GM19043 (cell line): Measurements from ENCODE around the gene PRKAG2.
"Not testable (repeated sequence)": the region's sequence is repeated elsewhere in the genome, so short reads cannot be mapped to it uniquely, and the experiment has no call there.

Experiments
- ATAC-seq: cut with Tn5 transposase; IDR thresholded peaks from one replicate; pipeline ENCODE4 v1.9.1; 2021; ENCODE audit warnings: low read depth; ENCODE audit not compliant: unreplicated experiment

The PRKAG2 gene

DNA sequence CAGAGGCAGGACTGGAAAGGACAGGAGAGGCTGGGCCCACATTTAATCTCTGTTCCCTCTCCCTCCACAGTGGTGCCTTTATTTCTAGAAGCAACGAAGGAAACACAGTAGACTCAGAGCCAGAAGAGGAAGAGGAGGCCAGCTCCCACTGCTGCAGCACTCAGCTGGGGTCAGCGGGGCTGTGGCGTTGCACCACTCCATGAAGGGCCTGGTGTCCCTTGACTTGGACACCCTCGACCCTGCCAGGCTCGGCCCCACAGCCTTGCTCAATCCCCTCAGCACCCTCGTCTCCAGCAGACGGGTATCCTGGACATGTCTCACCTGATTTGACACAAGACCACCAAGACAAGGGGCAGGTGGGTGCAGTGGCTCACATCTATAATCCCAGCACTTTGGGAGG lies 38.8 kb downstream of the PRKAG2 start:
- no peak for ATAC-seq

DNA sequence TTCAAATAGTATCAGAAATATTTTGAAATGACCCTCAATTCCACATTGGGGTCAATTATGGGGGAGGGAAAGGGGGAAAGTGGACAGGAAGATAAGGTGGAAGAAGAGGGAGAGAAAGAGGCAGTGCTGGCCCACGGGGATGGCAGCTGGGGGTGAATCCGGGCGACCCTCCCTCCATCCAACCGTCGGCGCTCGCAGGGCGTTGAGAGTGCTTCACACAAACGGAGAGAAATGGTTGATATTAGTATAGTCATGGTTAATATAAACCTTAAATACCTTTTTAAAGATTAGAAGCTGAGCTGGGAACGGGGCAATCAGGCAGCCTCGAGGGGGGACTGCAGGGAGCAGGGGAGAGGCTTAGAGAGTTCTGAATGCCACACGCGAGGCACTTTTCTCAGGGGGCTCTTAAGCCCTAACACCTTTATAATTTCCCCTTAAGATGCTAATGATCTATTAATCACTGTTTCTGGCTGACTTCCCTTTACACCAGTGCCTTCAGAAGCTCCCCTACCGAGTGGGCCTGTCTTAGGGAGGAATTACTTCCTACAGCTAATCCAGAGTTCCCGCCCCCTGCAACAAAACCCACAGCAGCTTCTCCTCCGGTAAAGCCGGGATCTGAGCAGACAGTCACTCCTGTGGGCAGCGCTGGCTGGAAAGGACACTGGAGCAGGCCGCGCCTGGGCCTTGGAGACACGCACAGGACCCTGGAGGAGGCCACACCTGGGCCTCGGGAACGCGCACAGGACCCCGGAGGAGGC lies 39.5 kb downstream of the PRKAG2 start:
- ATAC-seq: no peak

DNA sequence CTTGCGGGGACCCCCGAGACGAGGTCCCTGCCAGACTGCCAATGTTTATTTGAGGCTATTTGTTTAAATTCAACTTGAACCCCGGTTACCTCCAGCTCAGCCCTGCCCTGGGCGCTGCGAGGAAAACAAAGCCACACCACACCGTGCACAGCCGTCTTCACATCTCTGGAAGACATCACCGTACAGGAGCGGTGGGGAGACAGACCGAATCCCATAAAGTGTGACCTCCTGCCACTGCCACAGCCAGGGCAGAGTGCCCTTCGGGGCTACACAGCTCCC lies 40.0 kb downstream of the PRKAG2 start:
- ATAC-seq: no peak

DNA sequence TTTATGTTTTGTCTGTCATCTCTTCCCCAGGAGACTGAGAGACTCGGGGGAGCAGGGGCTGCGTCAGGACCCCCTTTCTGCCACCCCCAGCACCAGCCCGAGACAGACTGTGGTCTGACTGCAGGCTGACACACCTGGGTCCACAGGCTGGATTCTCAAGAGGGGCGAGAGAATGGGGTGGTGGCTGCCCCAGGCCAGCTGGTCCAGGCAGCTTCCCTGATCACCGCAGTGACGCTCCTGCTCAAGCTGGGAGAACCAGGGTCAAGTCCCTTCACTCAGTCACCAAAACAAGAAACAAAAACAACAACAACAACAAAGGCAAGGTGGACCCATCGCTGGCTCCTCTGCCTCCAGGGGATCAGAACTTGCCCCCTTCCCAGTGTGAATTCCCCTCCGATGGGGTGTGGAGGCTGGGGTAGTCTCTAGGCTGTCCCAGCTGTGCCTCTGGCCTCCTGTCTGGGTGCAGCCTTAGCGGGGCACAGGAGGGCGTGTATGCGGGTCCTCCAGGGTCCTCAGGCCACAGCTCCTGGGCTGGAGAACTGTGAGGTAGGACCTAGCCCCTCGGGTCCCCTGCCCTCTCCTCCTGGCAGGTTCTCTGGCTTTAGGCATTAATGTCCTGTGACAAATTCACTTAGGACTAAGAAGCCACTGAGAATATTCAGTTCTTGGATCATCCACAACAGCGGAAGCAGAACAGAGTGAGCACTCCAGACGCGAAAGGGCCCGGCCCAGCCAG lies 40.6 kb downstream of the PRKAG2 start:
- ATAC-seq: no peak

DNA sequence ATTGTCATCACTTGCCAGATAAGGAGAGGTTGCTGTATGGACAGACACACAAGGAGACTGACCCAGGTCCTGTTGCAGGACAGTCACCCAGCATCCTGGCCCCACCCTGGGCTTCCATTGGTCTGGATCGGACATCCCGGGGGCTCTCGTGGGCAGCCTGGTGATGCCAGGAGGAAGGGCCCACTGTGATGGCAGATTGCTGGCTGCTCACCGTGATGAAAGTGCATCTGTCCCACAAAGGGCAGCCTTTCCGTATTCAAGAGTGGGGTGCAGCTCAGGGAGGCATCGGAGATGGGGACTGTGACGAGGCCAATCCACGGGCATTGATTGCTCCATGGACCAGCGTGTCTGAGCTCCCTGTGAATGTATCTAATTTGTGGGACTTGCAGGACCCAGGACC lies 41.3 kb downstream of the PRKAG2 start:
- no peak for ATAC-seq

DNA sequence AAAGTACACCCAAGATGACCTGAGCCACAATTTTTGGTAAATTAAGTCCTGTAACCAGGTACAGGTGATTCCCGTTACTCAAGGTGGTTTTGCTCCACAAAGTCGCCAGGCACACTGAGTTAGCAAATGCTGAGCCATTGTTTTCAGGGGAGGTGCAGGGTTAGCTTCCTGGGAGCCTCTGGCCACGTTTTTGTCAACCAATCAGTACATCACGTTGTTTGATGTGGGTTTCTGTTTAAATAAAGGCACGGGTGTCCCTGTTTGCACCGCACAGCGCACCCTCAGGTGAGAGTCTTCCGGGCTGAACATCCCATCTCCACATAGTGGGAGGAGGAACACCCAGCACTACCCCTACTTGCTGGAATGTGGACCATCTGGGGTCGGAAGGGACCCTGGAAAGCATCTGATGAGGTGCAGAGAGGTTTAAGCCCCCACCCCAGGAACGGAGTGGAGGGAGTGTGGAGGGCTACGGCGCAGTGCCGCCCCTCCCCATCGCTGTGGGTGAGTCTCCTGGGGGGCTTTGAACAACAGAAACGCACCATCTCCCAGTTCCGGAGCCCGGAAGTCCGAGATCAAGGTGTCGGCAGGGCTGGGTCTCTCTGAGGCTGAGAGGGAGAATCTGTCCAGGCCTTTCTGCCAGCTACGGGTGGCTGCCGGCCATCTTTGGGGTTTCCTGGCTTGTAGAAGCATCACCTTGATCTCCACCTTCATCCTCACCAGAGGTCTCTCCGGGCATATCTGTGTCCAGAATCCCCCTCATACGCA lies 42.5 kb downstream of the PRKAG2 start:
- no peak for ATAC-seq

DNA sequence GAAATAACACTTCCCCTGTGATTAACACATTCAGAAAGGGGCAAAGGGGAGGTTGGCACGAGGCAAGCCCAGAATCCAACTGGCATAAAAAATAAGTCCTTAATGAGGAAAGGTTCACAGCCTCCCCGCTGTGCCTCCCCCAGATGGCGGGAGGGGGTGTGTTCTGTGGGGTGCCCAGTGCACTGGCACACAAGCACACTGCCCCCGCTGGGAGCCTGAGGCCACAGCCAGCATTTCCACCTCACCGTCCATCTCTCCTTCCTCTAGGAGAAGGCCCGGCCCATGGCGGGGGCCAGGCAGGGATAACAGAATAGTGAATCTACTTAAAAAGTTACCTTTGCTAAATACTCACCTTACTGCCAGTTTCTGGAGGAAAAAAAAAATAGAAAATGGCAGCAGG lies 43.2 kb downstream of the PRKAG2 start:
- no peak for ATAC-seq

DNA sequence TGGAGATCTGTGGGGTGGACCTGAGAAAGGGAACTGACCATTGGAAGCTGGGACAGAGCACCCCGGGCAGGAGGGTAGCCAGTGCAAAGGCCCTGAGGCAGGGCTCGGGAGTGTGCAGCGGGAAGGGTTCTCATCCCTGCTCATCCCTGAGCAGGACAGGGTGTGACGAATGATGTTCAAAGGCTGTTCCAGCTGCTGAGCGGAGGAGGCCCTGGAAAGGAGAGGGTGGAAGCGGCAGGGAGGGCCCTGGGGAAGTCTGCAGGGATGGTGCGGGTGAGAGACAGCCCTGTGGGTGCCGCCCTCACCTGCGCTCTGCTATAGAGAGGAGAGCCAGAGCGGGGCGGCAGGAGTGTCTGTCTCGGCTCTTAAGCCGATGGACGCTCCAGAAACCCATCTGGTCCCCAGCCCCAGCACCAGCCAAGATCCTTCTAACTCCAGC lies 43.7 kb downstream of the PRKAG2 start:
- ATAC-seq: no peak

DNA sequence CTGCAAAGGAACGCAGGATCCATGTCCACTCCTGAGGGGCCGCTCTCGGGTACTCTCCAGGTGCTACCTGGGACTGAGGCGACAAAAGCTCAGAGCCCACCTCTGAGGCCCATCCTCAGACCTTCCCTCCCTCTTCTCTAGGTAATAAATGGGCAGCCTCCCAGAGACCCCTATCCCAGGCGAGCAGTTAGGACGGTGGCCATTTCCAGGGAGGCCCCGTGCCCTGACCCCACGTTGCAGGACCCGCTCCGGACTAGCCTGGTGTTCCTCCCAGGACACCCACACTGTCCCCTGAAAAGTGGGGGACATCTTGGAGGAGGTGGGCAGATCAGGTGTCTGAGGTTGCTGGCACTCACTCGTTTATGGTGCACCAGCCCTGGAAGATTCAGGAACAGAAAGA lies 44.3 kb downstream of the PRKAG2 start:
- ATAC-seq: no peak

DNA sequence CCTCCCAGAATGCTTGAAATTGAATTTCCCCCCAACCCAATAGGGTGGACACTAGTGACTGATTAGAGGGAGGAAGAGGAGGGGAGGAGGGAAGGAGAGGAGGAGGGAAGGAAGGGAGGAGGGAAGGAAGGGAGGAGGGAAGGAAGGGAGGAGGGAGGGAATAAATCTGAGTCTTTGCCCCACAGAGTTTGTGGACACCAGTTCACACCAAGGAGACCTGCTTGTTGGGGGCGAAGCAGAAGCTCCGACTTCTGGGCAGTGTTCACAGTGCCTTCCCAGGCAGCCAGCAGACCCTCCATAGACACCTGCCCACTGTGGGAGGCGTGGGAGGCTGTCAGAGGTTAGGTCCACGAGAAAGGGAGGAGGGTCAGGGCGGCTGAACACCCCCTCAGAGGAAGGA lies 44.8 kb downstream of the PRKAG2 start:
- ATAC-seq: no peak

DNA sequence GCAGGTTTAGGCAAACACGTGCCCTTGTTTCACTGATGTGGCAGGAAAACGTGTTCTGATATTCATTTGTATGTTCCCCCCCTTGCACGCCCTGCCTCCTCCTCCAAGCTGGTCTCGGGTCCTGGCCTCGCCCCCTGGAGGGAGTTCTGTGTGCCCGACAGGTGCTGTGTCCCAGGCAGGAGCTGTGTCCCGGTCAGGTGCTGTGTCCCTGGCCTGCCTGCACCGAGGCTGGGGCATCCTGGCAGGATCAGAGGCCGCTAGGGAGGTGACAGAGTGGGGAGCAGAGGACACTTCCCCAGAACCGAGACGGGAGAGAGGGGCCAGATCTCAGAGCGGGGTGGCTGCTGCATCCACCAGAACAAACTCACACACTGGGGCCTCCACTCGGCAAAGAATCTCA lies 45.3 kb downstream of the PRKAG2 start:
- no peak for ATAC-seq

DNA sequence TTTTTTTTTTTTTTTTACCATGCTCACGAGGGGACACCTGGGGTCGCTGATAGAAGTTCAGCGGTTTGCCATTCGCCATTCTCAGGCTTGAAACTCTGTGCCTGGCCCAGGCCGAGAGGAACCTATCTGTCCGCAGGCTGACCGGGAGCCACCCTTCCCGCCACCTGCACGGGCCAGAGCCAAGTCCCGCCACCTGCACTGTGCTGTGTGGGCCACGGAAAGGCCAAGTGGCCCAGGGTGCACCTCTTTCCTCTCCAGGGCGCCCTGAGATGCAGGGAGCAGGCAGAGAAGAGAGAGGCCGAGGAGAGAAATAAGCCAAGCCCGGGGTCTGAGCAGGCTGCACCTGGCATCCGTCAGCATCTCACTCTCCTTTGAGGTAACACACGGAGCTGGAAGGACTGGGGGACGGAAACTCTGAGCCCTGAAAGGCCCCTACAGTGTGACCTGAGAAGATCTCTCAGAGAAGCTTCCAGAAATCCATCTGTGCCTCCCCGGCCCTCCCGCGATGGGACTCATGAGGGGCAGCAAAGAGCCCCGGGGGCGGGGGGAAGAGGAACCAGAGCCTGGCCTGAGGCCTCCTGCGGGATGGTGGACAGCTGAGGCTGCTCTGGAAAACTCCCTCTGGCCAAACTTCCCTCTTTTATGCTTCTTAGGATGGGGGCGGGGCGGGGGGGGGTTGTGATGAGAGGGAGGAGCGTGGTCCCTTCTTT lies 46.6 kb downstream of the PRKAG2 start:
- no peak for ATAC-seq

DNA sequence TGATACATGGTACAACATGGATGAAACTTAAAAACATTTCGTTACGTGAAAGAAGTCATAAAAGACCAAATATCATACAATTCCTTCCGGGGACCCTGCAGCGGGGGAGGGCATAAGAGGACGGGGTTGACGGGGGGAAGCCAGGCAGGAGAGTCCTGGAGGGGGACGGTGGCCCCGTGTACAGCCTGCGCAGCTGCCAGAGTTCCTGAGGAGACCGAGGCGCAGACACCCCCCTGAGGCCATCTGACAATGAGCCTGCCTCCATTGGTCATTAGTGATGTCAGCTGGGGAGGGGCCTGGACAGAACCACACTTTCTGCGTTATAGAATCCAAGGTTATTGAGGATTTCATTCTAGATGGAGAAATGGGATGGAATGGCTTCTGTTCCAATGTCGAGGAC lies 47.2 kb downstream of the PRKAG2 start:
- ATAC-seq: no peak

DNA sequence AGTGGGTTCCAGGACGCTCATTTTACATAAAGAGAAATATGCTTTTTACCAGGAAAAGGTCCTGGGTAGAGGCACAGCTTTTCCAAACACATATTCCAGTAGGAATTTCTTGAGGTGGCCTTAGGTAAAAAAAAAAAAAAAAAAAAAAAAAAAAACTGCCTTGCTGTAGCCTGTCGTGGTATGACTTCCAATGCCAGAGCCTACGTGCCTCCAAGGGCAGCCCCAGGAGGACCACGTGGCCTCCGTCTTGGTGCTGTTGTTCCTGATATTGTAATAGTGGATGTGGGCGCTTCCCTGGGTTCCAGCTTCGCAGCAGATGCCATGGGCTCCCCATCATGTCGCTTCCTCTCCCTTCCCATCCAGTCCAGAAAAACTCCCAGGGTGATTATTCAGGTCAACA lies 49.3 kb downstream of the PRKAG2 start:
- no peak for ATAC-seq

DNA sequence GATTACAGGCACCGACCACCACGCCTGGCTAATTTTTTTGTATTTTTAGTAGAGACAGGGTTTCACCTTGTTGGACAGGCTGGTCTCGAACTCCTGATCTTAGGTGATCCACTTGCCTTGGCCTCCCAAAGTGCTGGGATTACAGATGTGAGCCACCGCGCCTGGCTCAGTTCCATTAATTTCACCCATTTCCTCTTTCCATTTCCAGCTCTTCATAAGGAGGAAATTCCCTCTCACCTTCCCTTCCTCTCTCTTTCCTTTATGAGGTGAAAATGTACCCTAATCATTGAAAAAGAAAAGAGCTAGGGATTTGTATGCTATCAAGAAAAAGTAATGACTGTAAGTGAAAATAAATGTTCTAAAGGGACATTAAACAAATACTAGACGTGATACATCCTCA lies 50.6 kb downstream of the PRKAG2 start:
- not testable (repeated sequence) for ATAC-seq

DNA sequence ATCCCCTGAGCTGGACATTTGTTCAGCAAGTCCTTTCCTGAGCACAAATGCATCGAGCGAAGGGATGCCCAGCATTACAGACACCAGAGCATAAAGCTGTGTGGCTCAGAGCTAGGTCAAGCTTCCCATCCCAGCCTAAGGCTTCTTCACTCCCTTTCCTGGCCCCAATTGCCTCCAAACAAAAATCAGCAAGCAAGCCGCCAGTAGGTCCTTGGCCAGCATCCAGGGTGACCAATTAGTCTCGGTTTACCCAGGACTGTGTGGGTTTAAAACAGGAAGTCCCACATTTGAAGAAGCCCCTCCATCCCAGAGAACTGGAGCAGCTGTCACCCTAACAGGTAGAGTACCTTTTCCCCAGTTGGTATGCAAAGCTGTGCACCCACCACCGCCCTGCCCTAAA lies 51.2 kb downstream of the PRKAG2 start:
- ATAC-seq: no peak

DNA sequence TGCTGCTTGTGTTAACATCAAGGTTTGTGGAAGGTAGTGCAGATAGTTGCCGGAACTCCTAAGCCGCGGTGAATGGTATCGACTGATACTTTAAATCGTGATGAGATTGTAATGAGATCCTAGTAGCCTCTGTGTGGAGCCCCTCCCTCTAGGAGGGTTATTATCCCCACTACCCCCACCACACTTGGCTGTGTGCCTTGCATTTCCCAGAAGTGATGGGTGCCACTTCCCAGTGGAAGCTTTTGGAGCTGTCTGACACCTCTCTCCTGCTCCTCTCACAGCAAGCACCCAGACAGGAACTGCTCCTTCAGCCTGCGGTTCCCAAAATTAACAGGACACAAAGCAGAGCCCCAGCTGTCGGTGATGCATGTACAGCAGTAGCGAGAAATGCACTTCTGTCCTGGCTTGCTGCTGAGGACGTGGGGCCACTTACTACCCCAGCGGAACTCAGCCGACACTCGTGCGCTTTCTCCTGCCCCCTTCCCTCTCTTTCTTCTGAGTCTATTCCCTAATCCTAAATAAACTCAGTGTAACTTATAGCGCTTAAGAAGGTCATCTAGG lies 52.5 kb downstream of the PRKAG2 start:
- ATAC-seq: no peak

DNA sequence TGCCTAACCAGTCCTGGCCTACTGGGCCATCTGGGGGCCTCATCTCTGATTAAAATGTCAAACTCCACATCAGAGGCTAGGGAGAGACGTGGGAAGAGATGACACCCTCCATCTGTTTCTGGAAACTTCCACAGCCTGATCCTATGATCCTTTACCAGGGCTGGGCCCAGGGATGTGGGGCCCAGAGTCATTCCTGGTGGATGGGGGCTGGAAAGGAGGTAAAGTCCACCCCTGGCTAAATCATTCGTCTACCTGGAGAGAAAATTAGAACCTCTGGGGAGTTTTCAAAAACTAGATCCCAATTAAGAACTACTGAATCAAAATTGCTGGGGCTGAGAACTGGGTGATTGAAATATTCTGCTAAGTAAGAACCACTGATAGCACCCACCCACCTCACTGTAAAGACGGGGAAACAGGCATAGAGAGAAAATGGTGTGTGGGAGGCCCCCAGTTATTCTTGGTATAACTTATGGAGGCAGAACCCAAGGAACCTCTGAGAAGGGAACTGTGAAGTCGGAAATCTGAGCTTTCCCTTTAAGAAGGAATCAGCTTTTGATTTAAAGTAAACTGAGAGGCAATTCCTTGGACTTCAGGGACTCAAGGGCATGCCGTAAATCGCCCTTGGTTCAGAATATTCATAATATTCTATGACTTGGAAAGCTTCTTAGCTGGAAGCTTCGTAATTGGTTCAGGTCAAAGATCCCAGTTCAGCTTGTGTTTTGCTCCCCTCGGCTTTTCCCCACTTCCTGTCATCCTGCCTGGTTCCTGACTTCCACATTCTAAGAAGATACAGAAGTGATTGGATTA lies 53.1 kb downstream of the PRKAG2 start:
- ATAC-seq: no peak

DNA sequence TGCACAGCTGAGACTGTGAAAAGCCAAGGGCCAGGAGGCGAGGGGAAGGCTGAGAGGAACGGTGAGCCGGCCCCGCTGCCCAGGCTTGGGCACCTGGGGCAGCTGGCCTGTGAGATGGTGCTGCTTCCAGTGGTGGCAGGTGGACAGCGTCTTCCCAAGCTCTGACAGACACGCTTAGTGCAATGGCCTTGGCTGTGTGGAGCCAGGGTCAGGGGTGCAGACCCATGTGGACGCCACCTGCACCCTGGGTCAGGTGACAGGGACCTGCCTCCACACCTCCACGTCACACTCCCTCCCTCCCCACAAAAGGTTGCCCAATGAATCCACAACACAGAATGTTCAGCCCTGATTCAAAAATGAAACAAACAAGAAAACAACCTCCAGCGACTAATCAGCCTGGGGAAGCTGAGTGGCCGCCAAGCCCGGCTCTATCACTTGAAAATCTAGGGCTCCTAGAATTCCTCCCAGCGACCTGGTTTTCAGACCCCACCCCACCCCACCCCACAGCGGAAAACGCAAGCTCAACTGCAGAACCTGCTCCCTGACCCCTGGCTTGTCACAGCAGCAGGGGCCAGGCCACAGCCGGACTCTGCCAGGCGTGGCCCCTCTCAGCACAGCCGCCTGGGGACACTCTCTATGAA lies 54.3 kb downstream of the PRKAG2 start:
- ATAC-seq: no peak
